GM12878 (cell line): ENCODE results near the gene CDC42BPB. TPM values are rescaled to one million over a fixed set of nuclear protein-coding genes. Genes with fewer than 3 reads are reported as not detected.

Source experiments
- ATAC-seq: fragments of 200-7000 bp; cut with Tn5 transposase; 3 replicates; pipeline ENCODE4 v1.9.1; 2020; ENCODE audit warnings: mild to moderate bottlenecking, moderate library complexity
- BruUV-seq: library from RNA; stranded (reverse); fragments of 400-500 nt; replicated peaks from 2 replicates; lab custom pipeline; 2021; lab: Mats Ljungman, UMichigan
- CTCF ChIA-PET: fragments of 300-600 bp; sonication (Branson Sonifier 250); formaldehyde crosslinking; extraction: SDS; loops from one replicate; lab custom pipeline; 2021; ENCODE audit warnings: inconsistent platforms; lab: Yijun Ruan, JAX
- POLR2A ChIA-PET: fragments of 350-600 bp; formaldehyde crosslinking; extraction: SDS; loops from one replicate; lab custom pipeline; 2021; ENCODE audit warnings: inconsistent platforms; lab: Charles Lee
- RAD21 ChIA-PET: fragments of 300-600 bp; sonication (Branson Sonifier 250); formaldehyde crosslinking; loops from one replicate; lab custom pipeline; 2023; ENCODE audit warnings: antibody characterized with exemption; ENCODE audit not compliant: unreplicated experiment; lab: Charles Lee
- SMC1A ChIA-PET: fragments of 300-600 bp; sonication (Branson Sonifier 250); formaldehyde crosslinking; loops from one replicate; lab custom pipeline; 2023; ENCODE audit not compliant: unreplicated experiment, uncharacterized antibody; lab: Charles Lee
- DNase-seq: peaks from one replicate; pipeline ENCODE4 v3.0.0-alpha.2; 2011; ENCODE audit warnings: low read depth, low spot score
- FAIRE-seq: peaks from 3 replicates; lab custom pipeline; 2011; peaks lifted over from hg19 to GRCh38; lab: Jason Lieb, UNC
- H2AFZ ChIP-seq: 2 replicates; pipeline ENCODE4 v1.6.0; 2011; ENCODE audit warnings: low read depth, low read length, control low read depth; ENCODE audit not compliant: control insufficient read depth
- H3K27ac ChIP-seq: 2 replicates; pipeline ENCODE4 v1.5.1; 2011; ENCODE audit warnings: control low read depth; ENCODE audit not compliant: control insufficient read depth, insufficient read depth
- H3K27me3 ChIP-seq, 2 experiments: replicated peaks in 1 of 2; 2 replicates each; pipeline versions ENCODE4 v1.6.0 to v1.6.1; 2011; ENCODE audit warnings: low read length in 1 of 2; ENCODE audit not compliant: control insufficient read depth in 2 of 2, insufficient read depth in 2 of 2
- H3K36me3 ChIP-seq, 2 experiments: 2 replicates each; pipeline ENCODE4 v1.5.1; 2011; ENCODE audit warnings: low read length in 1 of 2; ENCODE audit not compliant: control insufficient read depth in 2 of 2, insufficient read depth in 2 of 2
- H3K4me1 ChIP-seq: 2 replicates; pipeline ENCODE4 v1.6.1; 2011; ENCODE audit warnings: mild to moderate bottlenecking, low read length, moderate library complexity, mixed read lengths; ENCODE audit not compliant: control insufficient read depth, insufficient read depth
- H3K4me2 ChIP-seq: 2 replicates; pipeline ENCODE4 v1.6.0; 2011; ENCODE audit warnings: control low read depth; ENCODE audit not compliant: control insufficient read depth, insufficient read depth
- H3K4me3 ChIP-seq: fragments of 200-600 bp; sonication (generic); 2 replicates; pipeline ENCODE4 v1.5.1; 2016
- H3K79me2 ChIP-seq: 2 replicates; pipeline ENCODE4 v1.6.0; 2011; ENCODE audit warnings: low read length; ENCODE audit not compliant: control insufficient read depth, insufficient read depth
- H3K9ac ChIP-seq: 2 replicates; pipeline ENCODE4 v1.8.0; 2011; ENCODE audit warnings: low read length, control low read depth, mixed read lengths; ENCODE audit not compliant: control insufficient read depth, insufficient read depth
- H3K9me3 ChIP-seq: replicated peaks from 3 replicates; pipeline ENCODE4 v1.5.1; 2011; ENCODE audit warnings: mild to moderate bottlenecking, low read length; ENCODE audit not compliant: control insufficient read depth, insufficient read depth
- H4K20me1 ChIP-seq: 2 replicates; pipeline ENCODE4 v1.6.0; 2011; ENCODE audit not compliant: control insufficient read depth, insufficient read depth
- ATF7 ChIP-seq: fragments of 450-650 bp; IDR thresholded peaks from 2 replicates; pipeline ENCODE4 v1.6.1; 2016; ENCODE audit warnings: low read depth, mild to moderate bottlenecking
- BRCA1 ChIP-seq: IDR thresholded peaks from 2 replicates; pipeline ENCODE4 v1.6.1; 2011; ENCODE audit warnings: low read depth, low read length, improper control_type of control experiment
- CHD4 ChIP-seq: fragments of 200-600 bp; sonication (generic); IDR thresholded peaks from 2 replicates; pipeline ENCODE4 v1.6.1; 2016; ENCODE audit warnings: mild to moderate bottlenecking
- ETV6 ChIP-seq, 2 experiments: fragments of 450-650 bp in 1 of 2; IDR thresholded peaks in 1 of 2; conservative IDR thresholded peaks in 1 of 2; 2 replicates each; pipeline ENCODE4 v1.6.1; 2014; ENCODE audit warnings: antibody characterized with exemption in 1 of 2, borderline replicate concordance in 1 of 2, low read depth in 1 of 2, mild to moderate bottlenecking in 1 of 2, moderate library complexity in 1 of 2
- NR2F1 ChIP-seq: fragments of 450-650 bp; conservative IDR thresholded peaks from 2 replicates; pipeline ENCODE4 v1.6.1; 2017; ENCODE audit warnings: mild to moderate bottlenecking
- PML ChIP-seq: IDR thresholded peaks from 2 replicates; pipeline ENCODE4 v1.6.1; 2012; ENCODE audit warnings: low read length, inconsistent platforms
- RBBP5 ChIP-seq: fragments of 200-600 bp; sonication (generic); conservative IDR thresholded peaks from 2 replicates; pipeline ENCODE4 v1.6.1; 2016
- RELA ChIP-seq: fragments of 450-650 bp; IDR thresholded peaks from 2 replicates; pipeline ENCODE4 v1.8.0; 2014; ENCODE audit warnings: borderline replicate concordance; ENCODE audit not compliant: partially characterized antibody
- RFX5 ChIP-seq: IDR thresholded peaks from 2 replicates; pipeline ENCODE4 v1.6.1; 2011; ENCODE audit warnings: low read depth, low read length, improper control_type of control experiment
- SMC3 ChIP-seq: IDR thresholded peaks from 2 replicates; pipeline ENCODE4 v1.6.1; 2011; ENCODE audit warnings: low read length, improper control_type of control experiment, borderline replicate concordance
- SREBF1 ChIP-seq: IDR thresholded peaks from 2 replicates; pipeline ENCODE4 v1.6.1; 2012; ENCODE audit warnings: mild to moderate bottlenecking, low read length
- SREBF2 ChIP-seq: IDR thresholded peaks from 2 replicates; pipeline ENCODE4 v1.6.1; 2012; ENCODE audit warnings: mild to moderate bottlenecking, low read length
- ZNF217 ChIP-seq: fragments of 450-650 bp; IDR thresholded peaks from 2 replicates; pipeline ENCODE4 v1.6.1; 2017; ENCODE audit warnings: antibody characterized with exemption, mild to moderate bottlenecking
- WGBS: methylation state at CpG from one replicate; pipeline ENCODE4 v1.1.6; 2016; ENCODE audit warnings: low lambda C conversion rate; ENCODE audit not compliant: insufficient replicate concordance, insufficient coverage; ENCODE audit errors: missing lambda C conversion rate; 5-methylcytosine and 5-hydroxymethylcytosine counted together
- in situ Hi-C: fragments of 300-500 bp; cut with MboI; formaldehyde crosslinking; loops from 9 replicates; pipeline ENCODE4 v1.14.3; 2018; ENCODE audit warnings: mixed read lengths
- intact Hi-C: fragments of 100-400 bp; cut with micrococcal nuclease; formaldehyde crosslinking; loops from one replicate; pipeline ENCODE4 v1.14.2; 2022; ENCODE audit not compliant: unreplicated experiment
- polyA plus RNA-seq, 11 experiments: library from polyadenylated mRNA; depleted of rRNA in 4 of 11; unstranded in 6 of 11; stranded (reverse) in 5 of 11; fragments of >200 nt; fragmentation: Nextera tagmentation in 4 of 11; fragmentation: Illumina TruSeq in 1 of 11; extraction: Ambion mirVana in 4 of 11; extraction: Trizol in 1 of 11; gene quantifications; 1 replicate in 1 of 11; 2 replicates in 10 of 11; pipeline versions ENCODE4 v1.2.1 to v1.2.3, GENCODE V29; 2011 to 2016; ENCODE audit warnings: inconsistent platforms in 2 of 11, missing spikeins in 2 of 11, low read depth in 1 of 11
- total RNA-seq, 4 experiments: library from RNA; depleted of rRNA in 3 of 4; stranded (reverse); fragments of >200 nt in 3 of 4; fragmentation: Illumina TruSeq in 1 of 4; extraction: Trizol in 1 of 4; gene quantifications; 2 replicates each; pipeline versions ENCODE4 v1.2.1 to v1.2.3, GENCODE V29; 2013 to 2021
- TF ChIP-seq, protein P1 (sequence below): IDR thresholded peaks from 2 replicates; pipeline ENCODE4 v1.6.1; 2012; ENCODE audit warnings: low read length, inconsistent platforms

Gene CDC42BPB
- total and polyA plus RNA-seq, 10 of the 15 experiments (the other 5 are each of a cell fraction or from before 2014, with no cell fraction given) = 0.42 to 22.1 (median 13.3) TPM

DNA sequence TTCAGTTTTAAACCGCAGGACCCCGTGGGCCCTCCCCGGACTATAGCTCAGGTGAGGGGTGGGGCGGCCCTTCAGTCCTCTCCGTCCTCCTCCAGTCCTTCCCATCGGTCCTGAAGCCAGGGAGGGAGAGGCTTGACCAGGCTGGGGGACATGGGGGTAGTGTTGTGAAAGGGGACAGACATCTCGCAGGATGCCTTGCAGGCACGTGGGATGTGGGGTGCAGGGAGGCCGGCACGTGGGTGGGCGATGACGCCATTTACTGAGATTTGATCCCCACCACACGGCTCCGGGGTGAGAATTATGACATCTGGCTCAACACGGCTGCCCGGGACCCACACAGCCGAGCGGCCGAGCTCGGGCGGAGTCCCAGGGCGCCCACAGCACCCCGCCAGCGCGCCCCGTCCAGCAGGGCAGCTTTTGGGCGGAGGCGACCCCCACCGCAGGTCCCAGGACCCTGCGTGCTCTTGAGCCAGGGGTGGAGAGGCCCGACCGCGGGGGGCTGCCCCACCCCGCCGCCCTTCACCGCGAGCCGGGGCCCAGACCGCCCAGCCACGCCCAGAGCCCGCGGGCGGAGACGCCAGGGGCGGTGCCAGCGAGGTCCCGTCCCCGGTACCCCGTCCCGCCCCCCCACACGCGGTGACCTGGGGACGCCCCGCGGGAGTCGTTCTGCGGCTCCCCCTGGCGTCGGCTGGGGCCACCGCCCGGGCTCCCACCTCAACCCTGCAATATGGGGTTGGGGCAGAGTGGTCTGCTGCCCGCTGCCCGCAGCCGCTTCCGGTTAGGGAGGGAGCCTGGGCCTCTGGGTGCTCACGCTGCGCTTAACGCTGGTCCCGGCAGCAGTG, 33.9 kb upstream of the CDC42BPB start (continued):
- peak; percentile 37; the same call in 1 of the 2 replicates for TF ChIP-seq ATF7

DNA sequence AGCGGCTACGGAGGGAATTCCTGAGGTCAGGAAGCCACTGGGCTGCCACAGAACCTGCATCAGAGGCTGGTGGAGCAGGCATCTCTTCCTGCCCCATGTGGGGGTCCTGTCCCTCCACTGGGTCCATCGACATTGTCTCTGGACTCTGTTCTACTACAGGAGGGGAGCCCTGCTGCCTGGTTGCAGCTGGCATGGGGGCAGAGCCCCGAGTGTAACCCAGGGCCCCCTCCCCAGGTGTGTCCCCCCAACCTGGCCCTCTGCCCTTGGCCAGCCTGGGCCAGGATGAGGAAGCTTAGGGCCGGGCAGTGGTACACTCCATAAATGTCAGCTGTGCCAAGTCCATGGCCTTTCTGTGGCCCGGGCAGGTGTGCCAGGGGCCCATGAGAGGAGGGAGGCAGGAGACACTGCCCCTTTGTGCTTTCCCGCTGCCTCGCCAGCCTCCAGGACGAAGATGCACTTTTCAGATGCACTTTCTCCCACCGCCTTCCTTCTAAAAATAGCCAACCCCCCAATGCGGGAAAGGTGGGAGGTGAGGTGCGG, 33.2 kb upstream of the CDC42BPB start:
- no peak overlapping the region for H3K4me3 ChIP-seq
- no peaks in the 10 kb centered on the region; a peak in 1 of 4 replicates for H3K27me3 ChIP-seq
- CTCF ChIA-PET = interaction anchor here (1.1 to 2.0 kb wide), 2 partner anchors 14 to 50 kb away, joined by 4 to 9 read pairs; no protein-coding TSS in a partner anchor
- peaks cover 13% of the 10 kb centered on the region for H3K4me1 ChIP-seq
- intact Hi-C loops = no loop called here
- H3K4me2 ChIP-seq = peak overlapping the region; percentile 98; the same call in 1 of the 2 replicates
- no peaks in the 10 kb centered on the region for H4K20me1 ChIP-seq
- ATAC-seq (no peak), FAIRE-seq (no peak), DNase-seq (no peak)
- in situ Hi-C loops = no loop called here
- no peak overlapping the region for H3K27ac ChIP-seq
- SMC1A ChIA-PET = interaction anchor here (0.6 kb wide), 1 partner anchor 23 kb away, joined by 3 read pairs; no protein-coding TSS in a partner anchor
- H3K9ac ChIP-seq = no peak overlapping the region
- H3K9me3 ChIP-seq = no peaks in the 10 kb centered on the region
- BruUV-seq = no TSS peak
- RAD21 ChIA-PET = interaction anchor here (1.0 kb wide), 1 partner anchor 12 kb away, joined by 3 read pairs; no protein-coding TSS in a partner anchor
- no peaks in the 10 kb centered on the region for H3K79me2 ChIP-seq
- WGBS = 48% methylated on average over 12 of the region's 12 CpGs
- POLR2A ChIA-PET = no interaction called here
- no peaks in the 10 kb centered on the region for H3K36me3 ChIP-seq
- no peak overlapping the region for H2AFZ ChIP-seq
- TF ChIP-seq PML (no peak), CHD4 (no peak), BRCA1 (no peak), SREBF2 (no peak), ZNF217 (no peak), RELA (no peak), SREBF1 (no peak), SMC3 (no peak), RBBP5 (no peak), RFX5 (no peak), ETV6 (conservative IDR thresholded peaks at IDR 0.05 in 1 of 2, IDR thresholded peaks at IDR 0.05 in 1 of 2; ENCODE audit: borderline replicate concordance in 1 of 2, low read depth in 1 of 2) (no peak), NR2F1 (no peak)
- TF ChIP-seq, protein P1, sequence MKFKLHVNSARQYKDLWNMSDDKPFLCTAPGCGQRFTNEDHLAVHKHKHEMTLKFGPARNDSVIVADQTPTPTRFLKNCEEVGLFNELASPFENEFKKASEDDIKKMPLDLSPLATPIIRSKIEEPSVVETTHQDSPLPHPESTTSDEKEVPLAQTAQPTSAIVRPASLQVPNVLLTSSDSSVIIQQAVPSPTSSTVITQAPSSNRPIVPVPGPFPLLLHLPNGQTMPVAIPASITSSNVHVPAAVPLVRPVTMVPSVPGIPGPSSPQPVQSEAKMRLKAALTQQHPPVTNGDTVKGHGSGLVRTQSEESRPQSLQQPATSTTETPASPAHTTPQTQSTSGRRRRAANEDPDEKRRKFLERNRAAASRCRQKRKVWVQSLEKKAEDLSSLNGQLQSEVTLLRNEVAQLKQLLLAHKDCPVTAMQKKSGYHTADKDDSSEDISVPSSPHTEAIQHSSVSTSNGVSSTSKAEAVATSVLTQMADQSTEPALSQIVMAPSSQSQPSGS = no peak
